ENCODE data around the gene TFEB.

DNA sequence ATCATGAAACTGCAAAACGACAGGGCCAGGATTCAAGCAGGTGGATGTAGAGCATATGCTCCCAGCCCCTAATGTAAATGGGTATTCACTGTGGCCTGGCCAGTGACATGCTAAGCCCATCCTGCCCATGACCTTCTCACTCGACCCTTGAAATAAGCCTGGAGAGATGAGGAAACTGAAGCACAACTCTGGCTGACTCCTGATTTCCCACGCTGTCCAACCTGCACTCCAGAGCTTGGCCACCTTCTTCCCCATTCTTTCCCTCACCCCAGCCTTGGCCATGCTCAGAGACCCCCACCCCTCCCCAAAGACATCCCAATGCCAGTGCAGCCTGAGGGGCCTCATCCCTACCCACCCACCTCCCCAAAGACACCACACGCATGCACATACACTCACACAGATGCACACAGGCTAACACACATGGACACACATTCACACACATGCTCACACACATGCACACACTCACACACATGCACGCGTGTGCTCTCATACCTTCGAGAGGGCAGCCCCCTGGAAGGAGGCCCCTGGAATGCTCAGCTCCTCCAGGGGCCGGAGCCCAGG, 12.4 kb downstream of the TFEB start:
- TF ChIP-seq, protein P1, sequence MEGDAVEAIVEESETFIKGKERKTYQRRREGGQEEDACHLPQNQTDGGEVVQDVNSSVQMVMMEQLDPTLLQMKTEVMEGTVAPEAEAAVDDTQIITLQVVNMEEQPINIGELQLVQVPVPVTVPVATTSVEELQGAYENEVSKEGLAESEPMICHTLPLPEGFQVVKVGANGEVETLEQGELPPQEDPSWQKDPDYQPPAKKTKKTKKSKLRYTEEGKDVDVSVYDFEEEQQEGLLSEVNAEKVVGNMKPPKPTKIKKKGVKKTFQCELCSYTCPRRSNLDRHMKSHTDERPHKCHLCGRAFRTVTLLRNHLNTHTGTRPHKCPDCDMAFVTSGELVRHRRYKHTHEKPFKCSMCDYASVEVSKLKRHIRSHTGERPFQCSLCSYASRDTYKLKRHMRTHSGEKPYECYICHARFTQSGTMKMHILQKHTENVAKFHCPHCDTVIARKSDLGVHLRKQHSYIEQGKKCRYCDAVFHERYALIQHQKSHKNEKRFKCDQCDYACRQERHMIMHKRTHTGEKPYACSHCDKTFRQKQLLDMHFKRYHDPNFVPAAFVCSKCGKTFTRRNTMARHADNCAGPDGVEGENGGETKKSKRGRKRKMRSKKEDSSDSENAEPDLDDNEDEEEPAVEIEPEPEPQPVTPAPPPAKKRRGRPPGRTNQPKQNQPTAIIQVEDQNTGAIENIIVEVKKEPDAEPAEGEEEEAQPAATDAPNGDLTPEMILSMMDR (IDR thresholded peaks at IDR 0.05) = no peak
- TF ChIP-seq POLR2A (IDR thresholded peaks at IDR 0.05) = no peak
